PC-9 (cell line): ENCODE results near the gene ARIH2. TPM values are rescaled to one million over a fixed set of nuclear protein-coding genes. Genes with fewer than 3 reads are reported as not detected.

Experiments
- BruUV-seq: library from RNA; stranded (reverse); fragments of 400-500 nt; replicated peaks from 2 replicates; lab custom pipeline; 2021; lab: Mats Ljungman, UMichigan
- CTCF ChIA-PET: fragments of 300-600 bp; sonication (Branson Sonifier 250); formaldehyde crosslinking; loops from one replicate; lab custom pipeline; 2022; ENCODE audit warnings: antibody characterized with exemption; lab: Charles Lee
- POLR2A ChIA-PET: fragments of 300-600 bp; sonication (Branson Sonifier 250); formaldehyde crosslinking; loops from one replicate; lab custom pipeline; 2022; ENCODE audit warnings: antibody characterized with exemption; ENCODE audit not compliant: unreplicated experiment; lab: Charles Lee
- DNase-seq, 2 experiments: peaks; one replicate each; pipeline versions ENCODE4 v3.0.0 to v3.0.0-alpha.2; 2015 to 2022; ENCODE audit warnings: mixed read lengths in 1 of 2
- H2AFZ ChIP-seq: fragments of 200-600 bp; sonication (generic); 2 replicates; pipeline ENCODE4 v1.8.1; 2017; ENCODE audit warnings: antibody characterized with exemption
- H3F3A ChIP-seq: fragments of 200-600 bp; sonication (generic); 2 replicates; pipeline ENCODE4 v1.8.1; 2017; ENCODE audit warnings: antibody characterized with exemption, mild to moderate bottlenecking, low read depth; ENCODE audit not compliant: insufficient read depth
- H3K27ac ChIP-seq: fragments of 200-600 bp; sonication (generic); 2 replicates; pipeline ENCODE4 v1.6.1; 2016; ENCODE audit warnings: mixed run types
- H3K27me3 ChIP-seq: fragments of 200-600 bp; sonication (generic); 2 replicates; pipeline ENCODE4 v1.6.1; 2016; ENCODE audit warnings: low read depth, mixed run types; ENCODE audit not compliant: insufficient read depth
- H3K36me3 ChIP-seq: fragments of 200-600 bp; sonication (generic); 2 replicates; pipeline ENCODE4 v1.6.1; 2016; ENCODE audit warnings: low read depth, mixed run types
- H3K4me1 ChIP-seq: fragments of 200-600 bp; sonication (generic); replicated peaks from 2 replicates; pipeline ENCODE4 v1.6.1; 2016; ENCODE audit warnings: mixed run types; ENCODE audit not compliant: insufficient read depth
- H3K4me2 ChIP-seq: fragments of 200-600 bp; sonication (generic); 2 replicates; pipeline ENCODE4 v1.6.1; 2017; ENCODE audit warnings: mixed run types
- H3K4me3 ChIP-seq: fragments of 200-600 bp; sonication (generic); 2 replicates; pipeline ENCODE4 v1.6.1; 2016; ENCODE audit warnings: mixed run types
- H3K79me2 ChIP-seq: fragments of 200-600 bp; sonication (generic); 2 replicates; pipeline ENCODE4 v1.6.1; 2017; ENCODE audit warnings: low read depth, mixed run types
- H3K9me2 ChIP-seq: fragments of 200-600 bp; sonication (generic); 2 replicates; pipeline ENCODE4 v1.8.1; 2017; ENCODE audit warnings: mild to moderate bottlenecking; ENCODE audit not compliant: insufficient read depth
- H3K9me3 ChIP-seq: fragments of 200-600 bp; sonication (generic); 2 replicates; pipeline ENCODE4 v1.8.1; 2016; ENCODE audit warnings: low read depth; ENCODE audit not compliant: insufficient read depth
- H4K20me1 ChIP-seq: fragments of 200-600 bp; sonication (generic); 2 replicates; pipeline ENCODE4 v1.8.1; 2017; ENCODE audit not compliant: insufficient read depth
- CTCF ChIP-seq: fragments of 200-600 bp; sonication (generic); conservative IDR thresholded peaks from 2 replicates; pipeline ENCODE4 v1.6.1; 2017; ENCODE audit warnings: mixed run types, antibody characterized with exemption, mild to moderate bottlenecking, moderate library complexity
- EZH2 ChIP-seq: fragments of 200-600 bp; sonication (generic); IDR thresholded peaks from 2 replicates; pipeline ENCODE4 v1.8.0; 2017; ENCODE audit warnings: antibody characterized with exemption, low read depth
- intact Hi-C: fragments of 100-400 bp; cut with micrococcal nuclease; formaldehyde crosslinking; loops from one replicate; pipeline ENCODE4 v1.10.0; 2022; ENCODE audit not compliant: unreplicated experiment
- total RNA-seq: library from RNA; stranded (reverse); gene quantifications from 2 replicates; pipeline ENCODE4 v1.2.3, GENCODE V29; 2021

Gene ARIH2
- total RNA-seq, 1 experiment from 2014 or later: 86.1 TPM

GRCh38 chr3:49021813-49022687, 103.4 kb downstream of the ARIH2 start, which contains the start of gene NDUFAF3:
TSS of gene NDUFAF3 (plus strand) at chr3:49022121. CDS start at chr3:49022145, 24 bp downstream.
- Histone ChIP-seq H4K20me1 (no peaks in the 10 kb centered on the region; the same call in 1 of the 2 replicates), H3K79me2 (peaks cover 64% of the 10 kb centered on the region), H3K4me3 (peak within 1 kb of the TSS; percentile 70), H3K27me3 (no peaks in the 10 kb centered on the region), H3K4me1 (peaks cover 29% of the 10 kb centered on the region), H3F3A (peaks cover 48% of the 10 kb centered on the region; the same call in 1 of the 2 replicates), H3K9me3 (no peaks in the 10 kb centered on the region), H3K9me2 (no peaks in the 10 kb centered on the region), H3K36me3 (peaks cover 9% of the 10 kb centered on the region; the same call in 1 of the 2 replicates), H3K4me2 (peak within 1 kb of the TSS; percentile 92), H2AFZ (peak within 1 kb of the TSS; percentile 84), H3K27ac (peak within 1 kb of the TSS; percentile 87)
- intact Hi-C loops: no loop called here
- POLR2A ChIA-PET: interaction anchor here (0.5 to 3.7 kb wide), 7 partner anchors 10 to 781 kb away, joined by 3 to 22 read pairs (median 5); partner anchors contain the start of genes QRICH1, WDR6 and ZNF589
- DNase-seq: peak; percentile 87 to 97
- no TSS peak for BruUV-seq
- peak; percentile 90 for TF ChIP-seq CTCF
- TF ChIP-seq EZH2: no peak
- CTCF ChIA-PET: interaction anchor here (0.5 to 1.0 kb wide), 3 partner anchors 34 to 318 kb away, joined by 3 to 4 read pairs (median 4); no protein-coding TSS in a partner anchor

GRCh38 chr3:49022688-49023171, 104.1 kb downstream of the ARIH2 start:
- no peaks in the 10 kb centered on the region for H3K9me3 ChIP-seq
- no peak for TF ChIP-seq EZH2
- no peak for TF ChIP-seq CTCF
- intact Hi-C loops: no loop called here
- H3K27ac ChIP-seq: peak overlapping the region; percentile 87
- H2AFZ ChIP-seq: peak overlapping the region; percentile 84; the same call in 1 of the 2 replicates
- H3K4me3 ChIP-seq: peak overlapping the region; percentile 70
- no peaks in the 10 kb centered on the region for H3K9me2 ChIP-seq
- ChIA-PET POLR2A (interaction anchor here (0.7 to 3.7 kb wide), 2 partner anchors 15 to 427 kb away, joined by 3 to 22 read pairs; partner anchors contain the start of gene WDR6), CTCF (no interaction called here)
- BruUV-seq: no TSS peak
- peaks cover 55% of the 10 kb centered on the region; the same call in 1 of the 2 replicates for H3F3A ChIP-seq
- no peak for DNase-seq
- H3K36me3 ChIP-seq: peaks cover 14% of the 10 kb centered on the region; the same call in 1 of the 2 replicates
- peaks cover 71% of the 10 kb centered on the region for H3K79me2 ChIP-seq
- H3K27me3 ChIP-seq: no peaks in the 10 kb centered on the region
- H3K4me1 ChIP-seq: peaks cover 25% of the 10 kb centered on the region
- peak overlapping the region; percentile 92 for H3K4me2 ChIP-seq
- no peaks in the 10 kb centered on the region; the same call in 1 of the 2 replicates for H4K20me1 ChIP-seq

GRCh38 chr3:49023775-49024174, 105.1 kb downstream of the ARIH2 start:
- CTCF ChIA-PET: no interaction called here
- peaks cover 81% of the 10 kb centered on the region for H3K79me2 ChIP-seq
- POLR2A ChIA-PET: no interaction called here
- BruUV-seq: no TSS peak
- no peak for TF ChIP-seq EZH2
- TF ChIP-seq CTCF: no peak
- intact Hi-C loops: no loop called here
- no peaks in the 10 kb centered on the region for H3K9me3 ChIP-seq
- no peak overlapping the region for H2AFZ ChIP-seq
- DNase-seq: no peak
- peaks cover 14% of the 10 kb centered on the region; the same call in 1 of the 2 replicates for H3K36me3 ChIP-seq
- H3K27ac ChIP-seq: no peak overlapping the region
- no peaks in the 10 kb centered on the region; the same call in 1 of the 2 replicates for H4K20me1 ChIP-seq
- H3K4me3 ChIP-seq: no peak overlapping the region
- peaks cover 55% of the 10 kb centered on the region; the same call in 1 of the 2 replicates for H3F3A ChIP-seq
- H3K27me3 ChIP-seq: no peaks in the 10 kb centered on the region
- H3K4me2 ChIP-seq: no peak overlapping the region; the same call in 1 of the 2 replicates
- H3K4me1 ChIP-seq: peaks cover 33% of the 10 kb centered on the region
- no peaks in the 10 kb centered on the region for H3K9me2 ChIP-seq
